SK-N-SH (cell line): ENCODE data around the gene WFIKKN1.

Experiments
- CHD2 ChIP-seq: fragments of 150-350 bp; IDR thresholded peaks from 2 replicates; pipeline ENCODE4 v1.6.1; 2018; ENCODE audit warnings: low read length; ENCODE audit not compliant: partially characterized antibody
- CTCF ChIP-seq: fragments of 200-600 bp; sonication (generic); IDR thresholded peaks from 2 replicates; pipeline ENCODE4 v1.6.1; 2017; ENCODE audit warnings: antibody characterized with exemption, mild to moderate bottlenecking, moderate library complexity
- FOXJ3 ChIP-seq: sonication (generic); formaldehyde crosslinking; IDR thresholded peaks from 2 replicates; pipeline ENCODE4 v1.5.1; 2020; ENCODE audit warnings: mild to moderate bottlenecking, missing genetic modification reagents
- JUND ChIP-seq: IDR thresholded peaks from 2 replicates; pipeline ENCODE4 v1.4.0; 2012
- MAX ChIP-seq: IDR thresholded peaks from 2 replicates; pipeline ENCODE4 v1.4.0; 2012; ENCODE audit warnings: low read depth
- POLR2AphosphoS5 ChIP-seq: IDR thresholded peaks from 2 replicates; pipeline ENCODE4 v1.6.1; 2012; ENCODE audit warnings: low read depth, low read length
- RFX5 ChIP-seq: IDR thresholded peaks from 2 replicates; pipeline ENCODE4 v1.6.1; 2012; ENCODE audit warnings: mild to moderate bottlenecking, improper control_type of control experiment, low read length
- SIN3A ChIP-seq: IDR thresholded peaks from 2 replicates; pipeline ENCODE4 v1.6.1; 2012; ENCODE audit warnings: low read depth, mild to moderate bottlenecking, low read length, moderate library complexity, borderline replicate concordance
- TAF1 ChIP-seq: IDR thresholded peaks from 2 replicates; pipeline ENCODE4 v1.6.1; 2012; ENCODE audit warnings: low read depth, mild to moderate bottlenecking, low read length, moderate library complexity, borderline replicate concordance
- TCF12 ChIP-seq: IDR thresholded peaks from 2 replicates; pipeline ENCODE4 v1.4.0; 2012

DNA sequence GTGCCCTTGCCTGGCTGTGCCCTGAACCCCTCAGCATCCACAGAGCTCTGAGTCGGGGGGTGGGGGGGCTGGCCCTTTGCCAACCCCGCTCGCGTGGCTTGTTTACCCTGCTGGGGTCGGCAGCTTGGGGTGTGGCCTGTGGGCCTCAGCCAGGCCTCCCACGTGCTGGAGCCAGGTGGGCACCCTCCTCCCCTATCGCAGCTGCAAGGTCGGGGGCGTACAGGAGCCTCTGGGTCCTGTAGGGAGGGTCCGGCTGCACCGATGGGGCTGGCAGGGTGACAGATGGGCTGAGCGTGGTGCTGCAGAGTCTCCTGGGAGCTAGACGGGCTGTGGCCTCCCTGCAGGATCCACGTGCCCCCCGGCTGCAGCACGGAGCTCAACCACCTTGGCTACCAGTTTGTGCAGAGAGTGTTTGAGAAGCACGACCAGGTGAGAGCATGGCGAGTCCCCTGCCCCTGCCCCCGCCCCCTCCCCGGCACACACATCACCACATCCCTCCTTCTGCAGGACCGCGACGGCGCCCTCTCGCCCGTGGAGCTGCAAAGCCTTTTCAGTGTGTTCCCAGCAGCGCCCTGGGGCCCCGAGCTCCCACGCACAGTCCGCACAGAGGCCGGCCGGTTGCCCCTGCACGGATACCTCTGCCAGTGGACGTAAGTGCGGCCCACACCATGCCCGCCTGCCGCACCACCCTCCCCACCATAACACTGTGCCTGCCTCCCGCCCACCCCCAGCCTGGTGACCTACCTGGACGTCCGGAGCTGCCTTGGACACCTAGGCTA, 40.8 kb downstream of the WFIKKN1 start:
- TF ChIP-seq MAX (no peak), POLR2AphosphoS5 (no peak), JUND (no peak), CTCF (no peak), SIN3A (no peak), TCF12 (no peak), FOXJ3 (no peak), RFX5 (no peak), CHD2 (no peak), TAF1 (no peak)
